Ovary (tissue), 9 donors: ENCODE data around the gene THSD4. TPM values are rescaled to one million over a fixed set of nuclear protein-coding genes. Genes with fewer than 3 reads are reported as not detected.

Experiments used
- DNase-seq, 5 donors: peaks; one replicate each; pipeline ENCODE4 v3.0.0-alpha.2; 2019 to 2020
- H3K27ac ChIP-seq, 2 donors: fragments of 200-600 bp; one replicate each; pipeline versions ENCODE4 v1.5.1 to v1.8.0; 2019 to 2022
- H3K27me3 ChIP-seq: fragments of 200-600 bp; one replicate; pipeline ENCODE4 v1.8.0; 2022
- H3K36me3 ChIP-seq: fragments of 200-600 bp; sonication (generic); one replicate; pipeline ENCODE4 v1.5.1; 2019
- H3K4me1 ChIP-seq: one replicate; pipeline ENCODE4 v1.8.1; 2013; ENCODE audit warnings: mild to moderate bottlenecking, moderate library complexity; ENCODE audit not compliant: insufficient read depth
- H3K4me3 ChIP-seq: fragments of 200-600 bp; sonication (generic); one replicate; pipeline ENCODE4 v1.5.1; 2017
- H3K9me3 ChIP-seq, 2 donors: fragments of 200-600 bp in 1 of 2; sonication (generic) in 1 of 2; one replicate each; pipeline versions ENCODE4 v1.5.1 to v1.8.1; 2013 to 2019; ENCODE audit warnings: mild to moderate bottlenecking in 1 of 2, moderate library complexity in 1 of 2
- CTCF ChIP-seq, 3 donors: fragments of 450-650 bp in 2 of 3; fragments of 200-600 bp in 1 of 3; IDR thresholded peaks; one replicate each; pipeline versions ENCODE4 v1.5.1 to v1.8.0; 2016 to 2022; ENCODE audit warnings: antibody characterized with exemption in 3 of 3, mild to moderate bottlenecking in 1 of 3
- EP300 ChIP-seq: sonication (generic); formaldehyde crosslinking; IDR thresholded peaks from one replicate; pipeline ENCODE4 v1.6.1; 2017; ENCODE audit warnings: antibody characterized with exemption
- POLR2A ChIP-seq: fragments of 450-650 bp; IDR thresholded peaks from one replicate; pipeline ENCODE4 v1.6.1; 2017; ENCODE audit warnings: antibody characterized with exemption, mild to moderate bottlenecking, moderate library complexity
- WGBS, 3 donors: extraction: QIAGEN DNeasy Blood & Tissue Kit in 1 of 3; methylation state at CpG; one replicate each; pipeline versions ENCODE4 v1.1.5 to v1.1.7; 2013 to 2017; 5-methylcytosine and 5-hydroxymethylcytosine counted together
- intact Hi-C, 4 donors: fragments of 100-400 bp; cut with DNase I; formaldehyde crosslinking; loops; one replicate each; pipeline versions ENCODE4 v1.11.0 to v1.15.1; 2022 to 2023
- polyA plus RNA-seq, 2 donors: library from polyadenylated mRNA; stranded (reverse); fragments of 200-250 nt in 1 of 2; fragments of 350-450 nt in 1 of 2; fragmentation: Illumina TruSeq in 1 of 2; extraction: RNeasy Lipid Tissue Mini Kit (QIAGEN cat#74804) in 1 of 2; gene quantifications; one replicate each; pipeline ENCODE4 v1.2.3, GENCODE V29; 2013 to 2014
- total RNA-seq, 7 donors: library from RNA; depleted of rRNA in 2 of 7; stranded (reverse); fragments of >200 nt in 2 of 7; fragmentation: NEBNext Ultra II Directional in 3 of 7; extraction: Animal tissue kit (Norgen Biotek cat#: 25700) in 3 of 7; gene quantifications; one replicate each; pipeline versions ENCODE4 v1.1.0 to v1.2.4, GENCODE V29; 2016 to 2023
- donor health status: DM: no; HTN: no; CAD: no; lungs with moderate emphysema.
- donor health status: DM: no; HTN: no; CAD: no.
- donor health status: Bipolar disorder and iron deficiency.
- donor health status: DM: yes; HTN: yes; CAD: no.
- donor health status: DM: no; HTN: no; CAD: no.
- donor health status: DM: yes; HTN: yes; CAD: no.

THSD4 gene
- total and polyA plus RNA-seq, 9 donors: 3.2 to 53.4 (median 13.5) TPM

DNA sequence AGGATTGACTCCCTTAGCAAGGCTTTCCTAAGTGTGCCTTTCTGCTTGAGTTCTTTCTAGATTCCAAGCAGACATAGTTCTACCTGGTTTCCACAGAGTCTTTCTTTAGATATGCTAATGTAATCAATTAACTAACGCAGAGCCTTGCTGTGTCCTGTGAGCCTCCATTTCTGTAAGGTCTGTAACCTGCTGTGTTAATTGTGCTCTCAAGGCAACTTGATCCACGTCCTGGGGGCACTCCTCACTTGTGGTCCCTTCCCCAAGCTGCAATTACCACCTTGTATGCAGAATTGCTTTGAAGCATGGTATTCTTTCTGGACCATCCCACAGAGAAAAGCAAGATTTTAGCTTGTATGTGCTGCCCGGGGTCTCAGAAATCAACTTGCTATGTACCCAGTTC lies 29.5 kb upstream of the THSD4 start:
- no peak for DNase-seq
- H3K9me3 ChIP-seq: no peaks in the 10 kb centered on the region
- H3K27ac ChIP-seq: no peak overlapping the region
- TF ChIP-seq EP300 (no peak), CTCF (IDR thresholded peaks at IDR 0.05) (no peak), POLR2A (no peak)
- peaks cover 2% of the 10 kb centered on the region for H3K4me1 ChIP-seq
- H3K36me3 ChIP-seq: no peaks in the 10 kb centered on the region
- intact Hi-C loops: no loop called here
- no peak overlapping the region for H3K4me3 ChIP-seq
- H3K27me3 ChIP-seq: no peaks in the 10 kb centered on the region
- 71 to 84% (median 71%) methylated on average over 3 of the region's 3 CpGs for WGBS, 3 donors

DNA sequence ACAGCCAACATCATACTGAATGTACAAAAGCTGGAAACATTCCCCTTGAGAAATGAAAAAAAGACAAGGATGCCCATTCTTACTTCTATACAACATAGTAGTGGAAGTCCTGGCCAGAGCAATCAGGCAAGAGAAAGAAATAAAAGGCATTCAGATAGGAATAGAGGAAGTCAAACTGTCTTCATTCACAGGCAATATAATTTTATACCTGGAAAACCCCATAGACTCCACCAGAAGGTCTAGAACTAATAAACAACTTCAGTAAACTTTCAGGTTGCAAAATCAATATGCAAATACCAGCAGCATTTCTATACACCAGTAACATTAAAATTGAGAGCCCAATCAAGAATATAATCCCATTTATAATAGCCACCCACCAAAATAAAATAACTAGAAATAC lies 27.1 kb upstream of the THSD4 start:
- Histone ChIP-seq H3K4me3 (no peak overlapping the region), H3K36me3 (no peaks in the 10 kb centered on the region), H3K9me3 (no peaks in the 10 kb centered on the region), H3K27ac (no peak overlapping the region), H3K27me3 (no peaks in the 10 kb centered on the region), H3K4me1 (peaks cover 2% of the 10 kb centered on the region)
- no peak for TF ChIP-seq EP300
- TF ChIP-seq POLR2A: no peak
- no peak for TF ChIP-seq CTCF (IDR thresholded peaks at IDR 0.05)
- intact Hi-C loops: no loop called here
- DNase-seq: no peak

GRCh38 chr15:71088683-71089082 lies 26.6 kb upstream of the THSD4 start:
- no peaks in the 10 kb centered on the region for H3K9me3 ChIP-seq
- WGBS, 3 donors: 95 to 100% (median 97%) methylated on average over 1 of the region's 1 CpG
- TF ChIP-seq POLR2A (no peak), EP300 (no peak), CTCF (IDR thresholded peaks at IDR 0.05) (no peak)
- no peaks in the 10 kb centered on the region for H3K27me3 ChIP-seq
- intact Hi-C loops: no loop called here
- no peaks in the 10 kb centered on the region for H3K36me3 ChIP-seq
- no peak overlapping the region for H3K27ac ChIP-seq
- H3K4me1 ChIP-seq: no peaks in the 10 kb centered on the region
- H3K4me3 ChIP-seq: no peak overlapping the region
- no peak for DNase-seq

DNA sequence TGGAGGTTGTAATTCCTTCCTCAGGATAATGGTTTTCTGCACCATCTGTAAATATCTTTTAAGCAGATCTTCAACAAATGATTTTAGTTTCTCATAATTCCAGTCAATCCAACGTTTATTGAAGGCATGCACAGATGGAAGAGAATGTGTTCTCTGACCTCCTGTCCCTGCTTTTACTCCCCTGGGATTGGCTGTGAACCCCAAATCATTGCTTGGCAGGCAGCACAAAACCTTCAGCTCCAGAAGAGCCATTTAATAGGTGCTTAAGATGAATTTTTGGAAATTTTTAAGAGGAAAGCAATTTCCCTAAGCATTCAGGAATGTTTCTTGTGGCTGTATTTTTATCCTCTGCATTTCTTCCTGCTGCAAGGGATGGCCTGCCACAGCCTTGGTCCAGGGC lies 25.5 kb upstream of the THSD4 start:
- Histone ChIP-seq H3K4me3 (no peak overlapping the region), H3K27ac (no peak overlapping the region), H3K9me3 (no peaks in the 10 kb centered on the region), H3K27me3 (no peaks in the 10 kb centered on the region), H3K36me3 (no peaks in the 10 kb centered on the region), H3K4me1 (no peaks in the 10 kb centered on the region)
- DNase-seq: no peak
- intact Hi-C loops: no loop called here
- TF ChIP-seq POLR2A (no peak), CTCF (IDR thresholded peaks at IDR 0.05) (no peak), EP300 (no peak)
- WGBS, 3 donors: 19 to 38% (median 33%) methylated on average over 1 of the region's 1 CpG

- H3K9me3 ChIP-seq: no peaks in the 10 kb centered on the region
- intact Hi-C loops: no loop called here
- no peaks in the 10 kb centered on the region for H3K27me3 ChIP-seq
- no peaks in the 10 kb centered on the region for H3K4me1 ChIP-seq
- TF ChIP-seq POLR2A: no peak
- no peak for TF ChIP-seq EP300
- no peak for TF ChIP-seq CTCF (IDR thresholded peaks at IDR 0.05)
- DNase-seq: no peak
- 63 to 76% (median 74%) methylated on average over 1 of the region's 1 CpG for WGBS, 3 donors
- no peak overlapping the region for H3K27ac ChIP-seq
- H3K36me3 ChIP-seq: no peaks in the 10 kb centered on the region
- no peak overlapping the region for H3K4me3 ChIP-seq
These were observed 23.7 kb upstream of the THSD4 start for GRCh38 chr15:71091601-71092000.
